Dedifferentiated amniotic fluid mesenchymal stem cell (primary cell): ENCODE data around the gene ABTB2.

Experiments used
- DNase-seq: peaks from one replicate; pipeline ENCODE4 v3.0.0-alpha.2; 2016; ENCODE audit errors: extremely low spot score

Gene ABTB2

GRCh38 chr11:34214961-34215805 is 142.6 kb downstream of the ABTB2 start:
- DNase-seq: no peak

GRCh38 chr11:34213366-34213765 is 144.4 kb downstream of the ABTB2 start:
- DNase-seq: no peak

GRCh38 chr11:34212566-34212965 is 145.2 kb downstream of the ABTB2 start:
- DNase-seq: no peak

GRCh38 chr11:34209809-34210208 is 148.0 kb downstream of the ABTB2 start:
- DNase-seq: no peak

- DNase-seq: no peak
Observed at GRCh38 chr11:34208266-34209135, 149.3 kb downstream of the ABTB2 start.

- DNase-seq: no peak
Observed at GRCh38 chr11:34207487-34208180, 150.2 kb downstream of the ABTB2 start.

- DNase-seq: peak; percentile 41
Observed at GRCh38 chr11:34206407-34207300, 151.2 kb downstream of the ABTB2 start.

- no peak for DNase-seq
Observed at GRCh38 chr11:34205326-34206035, 152.3 kb downstream of the ABTB2 start.

- DNase-seq: no peak
Observed at GRCh38 chr11:34204396-34205279, 153.2 kb downstream of the ABTB2 start.

GRCh38 chr11:34203377-34203871 is 154.4 kb downstream of the ABTB2 start:
- no peak for DNase-seq

- no peak for DNase-seq
Observed at GRCh38 chr11:34201129-34201528, 156.7 kb downstream of the ABTB2 start.

- no peak for DNase-seq
Observed at GRCh38 chr11:34199525-34199924, 158.3 kb downstream of the ABTB2 start.

- DNase-seq: no peak
Observed at GRCh38 chr11:34198523-34198922, 159.3 kb downstream of the ABTB2 start.

GRCh38 chr11:34197256-34197655 is 160.6 kb downstream of the ABTB2 start:
- DNase-seq: no peak

- DNase-seq: no peak
Observed at GRCh38 chr11:34194576-34195335, 163.1 kb downstream of the ABTB2 start.

- DNase-seq: peak; percentile 95
Observed at GRCh38 chr11:34192481-34193401, 165.1 kb downstream of the ABTB2 start.

- DNase-seq: no peak
Observed at GRCh38 chr11:34191578-34191977, 166.2 kb downstream of the ABTB2 start.
